Measurements from ENCODE around the gene ZNF652.

- TF ChIP-seq TAF1 (IDR thresholded peaks at IDR 0.05; ENCODE audit: low read depth, low read length) (no peak), POU2F2 (IDR thresholded peaks at IDR 0.05; ENCODE audit: low read depth, low read length) (no peak)
Observed at GRCh38 chr17:49316889-49317675, 45.0 kb downstream of the ZNF652 start.
